ENCODE data around the gene MPC1L.
A peak's percentile ranks its signal among the peaks of the same experiment; 100 is the strongest.

Gene MPC1L

GRCh38 chrX:40644821-40645358, 21.7 kb downstream of the MPC1L start:
- Histone ChIP-seq H3K27me3 (ENCODE audit: insufficient read depth, low read depth, severe bottlenecking) (no peaks in the 10 kb centered on the region), H3K9me3 (ENCODE audit: severe bottlenecking) (no peaks in the 10 kb centered on the region), H3K36me3 (peaks cover 16% of the 10 kb centered on the region), H3K4me3 (ENCODE audit: low read depth, low read length) (no peak overlapping the region), H3K27ac (no peak overlapping the region)
- no peak for DNase-seq
- no peak for TF ChIP-seq CTCF (IDR thresholded peaks at IDR 0.05; ENCODE audit: low read depth, low read length)

GRCh38 chrX:40646489-40647306, 23.5 kb downstream of the MPC1L start:
- TF ChIP-seq CTCF (IDR thresholded peaks at IDR 0.05; ENCODE audit: low read depth, low read length) = no peak
- Histone ChIP-seq H3K4me3 (ENCODE audit: low read depth, low read length) (peak overlapping the region; percentile 51), H3K27ac (peak overlapping the region; percentile 69), H3K27me3 (ENCODE audit: insufficient read depth, low read depth, severe bottlenecking) (no peaks in the 10 kb centered on the region), H3K36me3 (peaks cover 19% of the 10 kb centered on the region), H3K9me3 (ENCODE audit: severe bottlenecking) (no peaks in the 10 kb centered on the region)
- peak; percentile 23 for DNase-seq

GRCh38 chrX:40647307-40648197, 24.3 kb downstream of the MPC1L start, which contains the start of gene CXorf38:
TSS of gene CXorf38 (minus strand) at chrX:40647561. CDS start at chrX:40647520, 41 bp downstream.
- Histone ChIP-seq H3K27me3 (ENCODE audit: insufficient read depth, low read depth, severe bottlenecking) (no peaks in the 10 kb centered on the region), H3K27ac (peak within 1 kb of the TSS; percentile 69), H3K9me3 (ENCODE audit: severe bottlenecking) (no peaks in the 10 kb centered on the region), H3K36me3 (peaks cover 18% of the 10 kb centered on the region), H3K4me3 (ENCODE audit: low read depth, low read length) (peak within 1 kb of the TSS; percentile 51)
- 0 out of 2 replicates have a peak, but pooled peaks have one; percentile 21 for TF ChIP-seq CTCF (IDR thresholded peaks at IDR 0.05; ENCODE audit: low read depth, low read length)
- peak; percentile 95 for DNase-seq

- no peaks in the 10 kb centered on the region for H3K27me3 ChIP-seq (ENCODE audit: insufficient read depth, low read depth, severe bottlenecking)
- DNase-seq = peak; percentile 63
- peaks cover 35% of the 10 kb centered on the region for H3K36me3 ChIP-seq
- H3K4me3 ChIP-seq (ENCODE audit: low read depth, low read length) = no peak overlapping the region
- TF ChIP-seq CTCF (IDR thresholded peaks at IDR 0.05; ENCODE audit: low read depth, low read length) = peak; percentile 48; the same call in 1 of the 2 replicates
- no peaks in the 10 kb centered on the region for H3K9me3 ChIP-seq (ENCODE audit: severe bottlenecking)
- H3K27ac ChIP-seq = no peak overlapping the region
These were observed 28.5 kb downstream of the MPC1L start for GRCh38 chrX:40651620-40652223.

- DNase-seq = no peak
- Histone ChIP-seq H3K9me3 (ENCODE audit: severe bottlenecking) (no peaks in the 10 kb centered on the region), H3K27ac (no peak overlapping the region), H3K36me3 (peaks cover 41% of the 10 kb centered on the region), H3K4me3 (ENCODE audit: low read depth, low read length) (no peak overlapping the region), H3K27me3 (ENCODE audit: insufficient read depth, low read depth, severe bottlenecking) (no peaks in the 10 kb centered on the region)
- no peak for TF ChIP-seq CTCF (IDR thresholded peaks at IDR 0.05; ENCODE audit: low read depth, low read length)
These were observed 29.4 kb downstream of the MPC1L start for GRCh38 chrX:40652664-40653063.

Measured in WERI-Rb-1 (cell line).